Frontal cortex (tissue), 4 donors: ENCODE results near the gene SIDT2. TPM values are rescaled to one million over a fixed set of nuclear protein-coding genes. Genes with fewer than 3 reads are reported as not detected.

Experiments used
- DNase-seq, 2 donors: peaks; one replicate each; pipeline ENCODE4 v3.0.0; 2012; ENCODE audit warnings: low spot score in 2 of 2
- FAIRE-seq: peaks from 2 replicates; lab custom pipeline; 2012; peaks lifted over from hg19 to GRCh38; lab: Jason Lieb, UNC
- total RNA-seq: library from RNA; depleted of rRNA; stranded (reverse); fragments of >200 nt; gene quantifications from one replicate; pipeline ENCODE4 v1.2.3, GENCODE V29; 2014
- donor health status: control.
- donor health status: control.
- donor health status: control.

Gene SIDT2
- total RNA-seq, 1 donor from 2014 or later, result 9.4 TPM

DNA sequence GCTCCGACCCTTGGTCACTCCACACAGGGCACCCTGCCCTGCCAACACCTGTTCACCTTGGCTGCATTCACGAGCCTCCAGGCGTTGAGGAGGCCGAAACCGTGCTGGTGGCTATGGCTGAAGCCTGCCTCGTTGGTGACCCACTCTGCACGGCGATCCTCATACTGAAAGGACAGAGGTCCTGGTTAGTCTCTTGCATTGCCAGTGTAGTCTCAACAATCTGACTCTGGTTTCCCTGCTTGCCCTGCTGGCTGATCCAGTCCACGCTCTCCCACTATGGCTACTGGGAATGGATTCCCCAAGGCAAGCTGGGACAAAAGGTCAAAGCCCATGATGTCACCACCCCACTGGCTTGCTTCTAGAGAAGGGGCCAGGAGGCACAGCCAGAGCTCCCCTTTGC lies 40.5 kb downstream of the SIDT2 start:
- DNase-seq (no peak), FAIRE-seq (no peak)

DNA sequence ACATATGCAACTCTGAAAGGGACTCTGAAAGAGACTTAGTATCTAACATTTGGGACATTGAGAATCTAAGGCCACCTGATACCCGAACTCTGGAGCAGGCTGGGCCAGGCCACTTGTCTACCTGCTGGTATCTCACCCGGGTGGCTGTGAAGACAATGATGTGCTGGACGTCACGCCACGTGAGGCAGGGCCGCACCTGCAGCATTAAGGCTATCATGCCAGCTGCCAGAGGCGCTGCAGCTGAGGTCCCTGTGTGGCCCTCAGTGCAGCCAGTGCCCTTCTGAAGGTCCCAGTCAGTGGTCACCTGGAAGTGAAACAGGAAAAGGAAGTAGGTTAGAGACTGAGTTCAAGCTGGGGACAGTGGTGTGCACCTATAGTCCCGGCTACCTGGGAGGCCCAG lies 40.9 kb downstream of the SIDT2 start:
- no peak for DNase-seq
- no peak for FAIRE-seq

DNA sequence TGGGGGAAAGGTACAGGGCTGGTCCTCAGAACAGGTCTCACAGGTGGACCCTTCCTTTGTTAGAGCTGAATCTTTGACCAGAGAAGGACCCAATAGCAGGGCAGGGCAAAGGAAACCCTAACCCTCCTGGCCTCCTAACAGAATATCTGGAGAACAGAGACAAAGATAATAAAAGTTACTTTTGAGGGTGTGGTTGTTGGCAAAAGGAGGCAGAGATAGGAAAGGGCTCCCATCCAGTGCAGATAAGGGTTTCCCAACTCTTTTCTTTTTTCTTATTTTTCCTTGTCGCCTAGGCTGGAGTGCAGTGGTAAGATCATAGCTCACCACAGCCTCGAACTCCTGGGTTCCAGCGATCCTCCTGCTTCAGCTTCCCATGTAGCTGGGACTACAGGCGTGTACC lies 41.5 kb downstream of the SIDT2 start:
- FAIRE-seq, result no peak
- no peak for DNase-seq

DNA sequence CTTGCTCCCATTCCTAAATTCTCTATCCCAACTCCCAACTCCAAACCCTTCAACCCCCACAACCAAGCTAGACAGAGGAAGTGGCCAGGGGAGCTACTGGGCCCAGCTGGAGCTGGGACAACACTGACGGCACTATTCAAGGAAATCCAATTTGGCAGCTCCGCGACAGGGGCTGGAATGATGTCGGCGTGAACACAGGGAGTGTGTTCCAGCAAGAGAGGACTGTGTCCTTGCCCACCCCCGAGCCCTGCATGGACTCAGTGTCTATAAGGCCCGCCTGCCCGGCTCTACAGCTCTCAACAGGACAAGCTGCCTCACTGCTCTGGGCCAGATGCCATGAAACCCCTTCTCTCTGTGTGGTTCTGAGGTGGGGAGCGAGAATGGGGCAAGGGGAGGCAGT lies 42.0 kb downstream of the SIDT2 start:
- FAIRE-seq (no peak), DNase-seq (no peak)

DNA sequence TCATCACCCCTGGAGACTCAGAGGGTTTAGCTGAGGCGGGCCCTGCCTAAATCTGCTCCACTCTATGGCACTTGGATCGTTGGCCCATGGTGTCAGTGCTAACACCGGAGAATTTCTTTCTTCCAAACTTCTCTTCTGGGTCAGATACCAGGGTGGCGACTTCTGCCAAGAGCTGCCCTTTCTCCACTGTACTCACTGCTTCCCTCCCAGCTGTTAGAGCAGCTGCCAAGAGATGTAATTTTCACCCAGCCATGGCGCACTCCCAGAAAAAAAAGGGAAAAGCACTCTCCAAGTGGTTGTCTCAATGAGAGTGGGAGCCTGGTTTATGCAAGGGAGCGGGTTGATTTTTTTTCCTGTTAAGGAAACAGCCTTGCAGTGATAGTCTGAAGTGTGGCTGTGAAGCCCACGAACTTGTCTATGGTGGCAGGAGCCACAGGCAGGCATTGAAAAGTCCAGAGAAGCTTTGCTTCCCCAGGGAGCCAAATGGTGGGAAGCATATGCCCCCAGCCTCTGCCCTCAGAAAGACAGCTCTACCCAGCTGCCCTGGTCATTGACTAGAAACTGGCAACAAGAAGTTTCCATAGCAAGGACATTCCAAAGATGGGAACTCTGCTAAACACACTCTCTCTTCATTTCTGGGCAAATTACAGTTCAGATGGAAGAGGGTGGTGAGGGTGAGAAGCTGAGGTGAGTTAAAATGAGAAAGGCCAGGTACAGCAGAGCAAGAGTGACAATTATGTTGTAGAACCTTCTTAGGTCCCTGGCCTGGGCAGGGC lies 42.6 kb downstream of the SIDT2 start:
- DNase-seq (no peak), FAIRE-seq (no peak)

DNA sequence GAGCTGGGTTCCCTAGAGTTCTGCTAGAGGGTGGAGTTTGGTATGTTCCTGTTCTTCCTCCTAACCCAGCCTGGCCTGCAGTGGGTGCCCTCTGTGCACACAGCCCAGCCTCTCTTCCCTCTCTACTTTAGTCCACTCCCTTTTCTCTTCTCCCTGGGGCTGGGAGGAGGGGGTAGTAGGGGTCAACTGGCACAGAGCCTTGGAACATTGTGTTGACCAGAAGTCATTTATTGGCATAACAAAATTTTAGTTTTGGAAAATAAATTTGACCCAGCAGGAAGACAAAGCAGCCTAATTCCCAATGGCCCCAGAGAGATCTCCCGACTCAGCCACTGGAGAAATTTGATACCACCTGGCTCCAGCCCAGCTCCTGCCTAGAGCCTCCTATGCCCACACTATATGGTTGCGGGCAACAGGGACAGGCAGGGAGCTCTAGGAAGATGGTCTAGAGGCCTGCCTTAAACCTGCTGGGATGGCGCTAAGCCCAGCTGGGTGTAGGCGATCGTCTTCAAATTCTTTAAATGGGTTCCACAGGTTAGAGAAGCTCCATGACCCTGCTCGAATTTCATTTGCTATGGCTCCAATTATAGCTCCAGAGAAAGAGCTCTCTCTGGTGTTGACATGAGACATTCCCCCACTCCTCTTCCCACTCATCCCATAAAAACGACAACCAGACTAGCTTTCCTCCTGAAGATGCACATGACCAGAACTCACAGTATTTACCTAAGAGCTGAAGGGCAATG lies 43.4 kb downstream of the SIDT2 start:
- FAIRE-seq, result no peak
- DNase-seq, result no peak

DNA sequence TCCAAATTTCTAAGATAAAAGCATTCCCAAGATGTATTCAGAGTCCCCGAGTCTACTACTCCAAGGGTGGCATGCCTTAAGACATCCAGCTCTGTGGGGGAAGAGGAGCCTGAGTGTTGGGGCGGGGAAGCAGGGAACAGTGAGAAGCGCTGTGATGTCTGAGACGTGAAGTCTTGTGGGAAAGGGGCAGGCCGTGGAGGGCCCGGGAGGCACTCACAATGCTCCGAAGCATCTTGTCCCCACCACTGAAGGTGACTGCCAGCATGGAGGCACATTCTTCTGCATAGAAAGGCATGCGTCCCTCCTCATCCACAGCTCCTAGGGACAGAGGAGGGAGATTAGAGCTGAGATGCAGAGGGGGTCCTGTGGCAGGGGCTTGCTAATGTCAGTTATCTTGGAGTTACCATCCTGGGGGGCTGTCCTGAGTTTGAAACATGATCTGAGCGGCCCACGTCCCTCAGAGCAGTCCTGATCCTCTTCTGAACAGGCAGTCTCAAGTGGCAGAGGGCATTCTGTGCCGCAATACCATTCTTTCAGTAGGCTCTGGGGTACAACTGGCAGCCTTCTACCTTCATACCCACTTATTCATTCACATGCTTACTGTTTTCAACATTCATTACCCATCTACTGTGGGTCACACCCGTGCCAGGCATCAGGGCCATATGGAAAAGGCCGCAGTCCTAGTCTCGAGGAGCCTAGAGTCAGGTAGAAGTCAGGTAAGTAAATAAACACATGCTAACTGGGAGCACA lies 44.6 kb downstream of the SIDT2 start:
- no peak for FAIRE-seq
- no peak for DNase-seq

DNA sequence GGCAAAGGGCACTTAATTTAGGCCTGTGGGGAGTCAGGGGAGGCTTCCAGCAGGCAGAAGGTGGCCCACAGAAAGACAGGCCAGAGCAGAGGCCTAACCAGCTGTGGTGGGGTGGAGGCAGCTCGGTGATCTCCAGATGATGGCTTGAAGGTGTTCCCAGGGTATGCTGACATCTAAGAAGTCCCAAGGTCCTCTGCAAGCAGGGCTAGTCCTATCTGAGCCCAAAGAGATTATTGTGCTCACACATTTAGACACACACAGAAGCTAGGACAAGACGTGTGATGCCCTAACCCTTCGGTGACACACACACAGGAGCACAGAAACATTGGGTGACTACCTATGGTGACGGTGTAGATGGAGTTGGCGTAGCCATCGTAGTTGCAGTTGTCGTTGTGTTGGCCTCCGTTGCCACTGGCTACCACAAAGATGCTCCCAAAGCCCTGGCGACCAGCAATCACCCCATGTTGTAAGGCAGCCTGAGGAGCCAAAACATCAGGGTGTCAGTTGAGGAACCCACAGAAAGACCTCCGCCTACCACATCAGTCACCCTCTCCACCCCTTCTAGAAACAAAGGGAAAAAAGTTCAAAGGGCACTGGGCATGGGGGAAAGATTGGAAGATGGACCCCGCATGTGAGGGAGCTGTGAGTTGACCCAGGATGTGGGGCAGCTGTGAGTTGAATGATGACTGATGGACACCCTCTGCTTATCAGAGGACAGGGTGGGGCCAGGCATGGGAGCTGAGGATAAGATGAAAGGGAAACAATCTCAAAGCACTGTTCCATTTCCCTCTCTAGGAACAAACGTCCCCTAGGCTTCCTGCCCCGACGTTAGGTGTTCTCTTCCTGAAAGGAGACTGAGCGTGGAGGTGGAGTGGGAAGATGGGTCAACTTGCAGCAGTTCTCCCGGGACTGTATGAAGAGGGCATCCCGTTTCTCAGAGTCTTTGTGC lies 45.5 kb downstream of the SIDT2 start:
- no peak for DNase-seq
- FAIRE-seq, result no peak

DNA sequence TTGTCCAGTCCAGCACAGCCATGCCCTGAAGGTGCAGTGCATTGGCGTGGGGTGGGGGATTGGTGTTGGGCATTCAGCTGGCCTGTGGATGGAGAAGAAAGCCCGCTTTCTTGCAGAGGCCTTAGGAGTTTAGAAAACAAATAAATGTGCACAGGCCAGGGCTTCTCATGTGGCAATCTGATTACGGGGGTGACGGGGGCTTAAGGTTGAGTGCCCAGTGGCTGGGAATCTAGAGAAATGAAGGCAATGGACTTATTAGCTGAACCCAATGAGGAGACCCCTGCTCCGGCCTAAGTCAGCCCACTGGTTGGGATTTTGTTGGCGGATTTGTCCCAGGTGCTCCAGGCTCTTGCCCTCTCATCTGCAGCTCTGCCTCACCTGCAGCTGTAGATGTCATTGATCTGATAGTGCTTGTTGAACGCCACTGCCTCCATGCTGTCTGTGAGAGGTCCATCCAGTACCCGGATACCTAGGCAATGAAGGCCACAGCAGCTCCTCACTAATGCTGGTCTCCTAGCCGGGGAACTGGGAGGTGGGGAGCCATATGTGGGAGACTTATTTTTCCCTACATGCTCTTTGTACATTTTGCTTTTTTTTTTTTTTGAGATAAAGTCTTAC lies 47.1 kb downstream of the SIDT2 start:
- DNase-seq (no peak), FAIRE-seq (no peak)

DNA sequence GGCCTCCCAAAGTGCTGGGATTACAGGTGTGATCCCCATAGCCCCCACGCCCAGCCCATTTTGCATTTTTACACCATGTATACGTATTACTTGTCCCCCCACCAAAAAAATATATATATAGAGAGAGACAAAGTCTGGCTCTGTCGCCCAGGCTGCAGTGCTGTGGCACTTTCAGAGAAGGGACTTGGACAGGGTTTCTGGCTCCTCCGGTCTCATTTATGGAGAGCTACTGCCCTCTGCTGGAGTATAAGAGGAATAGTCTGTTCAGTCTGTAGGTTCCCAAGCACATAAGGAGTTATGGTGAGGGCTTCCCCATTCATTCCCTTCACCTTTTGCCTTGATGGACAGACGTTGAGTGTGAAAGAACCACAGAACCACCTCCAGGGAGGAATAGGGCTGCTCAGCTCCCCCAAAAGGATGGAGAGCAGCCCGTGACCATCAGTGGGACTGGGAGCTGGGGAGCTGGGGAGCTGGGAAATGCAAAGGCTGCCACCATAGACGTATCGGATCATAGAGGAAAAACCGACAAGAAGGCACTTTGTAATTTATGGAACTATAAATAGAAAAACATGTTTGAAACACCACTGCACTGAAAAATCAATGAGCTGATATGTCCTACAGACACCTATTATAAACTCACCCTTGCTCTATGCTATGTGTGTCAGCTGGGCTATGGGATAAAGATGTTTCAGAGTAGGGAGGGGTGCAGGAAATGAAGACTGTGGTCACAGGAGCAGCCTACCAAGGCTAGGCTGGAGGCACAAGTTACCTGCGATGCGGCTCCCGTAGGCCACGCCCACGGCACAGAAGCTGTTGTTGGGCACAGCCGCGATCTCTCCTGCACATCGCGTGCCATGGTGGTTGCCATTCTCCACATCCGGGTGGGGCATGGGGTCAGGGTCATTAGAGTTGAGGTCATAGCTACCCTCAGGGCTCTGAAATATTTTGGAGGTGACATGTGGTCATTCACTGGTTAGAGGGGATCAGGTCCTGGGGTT lies 48.1 kb downstream of the SIDT2 start:
- DNase-seq (peak; percentile 63 to 78), FAIRE-seq (peak; percentile 57)

DNA sequence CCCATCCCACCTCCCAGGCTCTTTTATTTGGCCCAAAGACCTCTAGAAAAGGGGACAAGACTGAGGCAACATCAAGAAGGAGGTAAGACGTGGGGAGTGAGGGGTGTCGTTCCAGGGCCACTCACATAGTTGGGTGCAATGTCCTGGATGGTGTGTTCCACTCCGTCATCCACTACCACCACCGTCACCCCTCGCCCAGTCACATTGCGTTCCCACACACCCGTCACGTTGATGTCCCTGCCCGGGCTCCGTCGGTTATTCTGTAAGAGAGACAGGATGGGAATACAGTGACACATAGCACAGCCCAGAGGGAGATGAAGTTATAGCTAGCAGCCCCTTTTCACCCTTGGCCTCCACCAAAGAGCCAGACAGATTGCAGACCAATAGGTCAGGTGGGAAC lies 49.5 kb downstream of the SIDT2 start:
- DNase-seq, result no peak
- FAIRE-seq, result no peak

DNA sequence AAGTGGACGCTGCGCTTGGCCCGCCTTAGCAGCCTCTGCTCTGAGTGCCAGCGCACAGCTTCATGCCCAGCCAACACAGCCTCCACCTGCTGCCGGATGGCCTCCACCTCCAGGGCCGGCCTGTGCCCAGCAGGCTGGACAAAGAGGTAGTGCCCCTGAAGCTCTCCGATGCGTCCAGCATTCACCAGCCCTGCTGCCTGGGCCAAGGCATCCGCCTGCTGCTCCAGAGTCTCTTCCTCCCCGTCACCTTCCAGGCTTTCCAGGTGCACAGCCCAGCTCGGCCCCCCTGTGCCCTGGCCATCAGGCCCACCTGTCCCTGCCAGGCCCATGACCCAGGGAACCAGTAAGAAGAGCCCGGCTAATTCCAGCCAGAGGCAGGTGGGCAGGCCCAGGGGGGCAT lies 50.9 kb downstream of the SIDT2 start:
- no peak for FAIRE-seq
- DNase-seq, result no peak

DNA sequence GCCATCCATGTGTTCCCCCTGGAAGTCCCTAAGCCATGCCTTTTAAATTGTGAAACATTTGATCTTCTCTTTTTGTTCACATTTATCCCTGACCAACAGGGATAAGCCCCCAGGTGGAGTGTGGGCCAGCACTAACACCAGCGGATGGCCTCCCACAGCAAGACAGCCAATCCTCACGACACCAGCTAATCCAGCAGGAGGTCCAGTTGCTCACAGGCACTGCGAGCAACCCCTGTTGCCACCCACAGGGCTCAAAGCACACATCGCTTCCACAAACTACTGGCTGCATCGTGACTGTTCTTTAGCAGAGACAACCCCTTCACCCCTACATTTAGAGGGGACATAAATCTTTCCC lies 51.4 kb downstream of the SIDT2 start:
- FAIRE-seq, result no peak
- DNase-seq, result no peak

DNA sequence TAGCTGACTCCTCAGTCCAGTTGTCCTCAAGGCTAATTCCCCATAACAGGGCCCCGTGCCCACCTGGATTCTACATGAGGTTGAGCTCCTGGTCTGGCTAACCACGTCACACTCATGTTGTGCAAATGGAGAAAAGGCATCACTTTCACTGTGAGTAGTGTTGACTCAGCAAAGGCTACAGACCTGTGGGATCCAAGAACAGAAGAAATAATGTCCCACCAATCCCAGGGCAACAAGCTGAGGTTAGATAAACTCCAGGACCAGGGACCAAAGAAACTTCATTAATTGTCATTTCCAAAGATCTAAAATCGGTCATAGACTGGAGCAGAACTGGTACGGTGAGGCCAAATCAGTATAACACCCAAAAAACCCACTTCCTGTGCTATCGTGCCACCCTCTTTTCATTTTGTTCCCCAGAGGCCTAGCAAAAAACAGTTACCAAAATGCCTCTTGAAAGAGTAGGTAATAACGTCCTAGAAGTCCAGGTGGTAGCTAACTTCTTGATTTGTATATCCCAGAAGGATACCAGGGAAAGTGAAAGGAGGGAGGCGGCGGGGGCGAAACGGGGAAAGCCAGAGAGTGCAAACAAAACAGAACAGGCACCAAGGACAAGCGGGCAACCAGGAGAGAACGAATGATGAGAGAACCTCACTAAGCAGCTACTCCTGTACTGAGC lies 51.9 kb downstream of the SIDT2 start:
- DNase-seq, result no peak
- no peak for FAIRE-seq

DNA sequence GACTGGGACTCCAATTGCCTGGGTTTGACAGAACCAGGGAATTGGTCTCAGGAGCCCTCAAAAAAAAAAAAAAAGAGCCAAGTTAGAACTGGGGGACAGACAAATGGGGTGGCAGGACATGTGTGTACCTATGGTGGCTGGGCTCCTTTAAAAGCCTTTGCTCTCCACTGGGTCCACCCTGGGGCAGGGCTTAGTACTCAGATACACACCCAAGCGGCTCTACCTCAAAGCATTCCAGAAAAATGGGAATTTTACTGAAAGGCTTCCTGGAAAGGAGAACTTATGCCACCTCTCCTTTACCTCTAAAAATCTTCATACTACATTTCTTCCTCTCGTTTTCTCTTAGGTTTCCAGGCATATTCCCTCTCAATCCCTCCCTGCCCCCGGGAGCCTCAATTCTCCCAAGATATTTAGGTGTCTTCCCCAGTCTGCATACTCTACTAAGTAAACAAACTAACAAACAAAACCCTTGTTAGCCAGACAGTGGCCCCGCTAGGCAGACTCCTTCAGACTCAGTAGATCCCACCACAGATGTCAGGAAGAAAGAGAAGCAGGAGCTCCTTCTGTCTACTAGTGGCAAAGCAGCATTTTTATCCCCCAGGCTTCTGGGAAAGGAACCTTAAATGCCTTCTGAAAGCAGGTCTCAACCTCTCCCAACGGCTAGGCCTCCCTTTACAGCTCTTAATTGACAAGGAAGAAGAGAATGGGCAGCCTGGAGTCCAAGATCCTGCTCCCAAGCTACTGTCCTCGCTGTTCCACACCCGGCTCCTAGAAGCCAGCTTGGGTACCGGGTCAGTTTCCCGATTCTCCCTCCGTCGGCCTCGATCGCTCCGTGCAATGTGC lies 52.7 kb downstream of the SIDT2 start:
- DNase-seq, result no peak

DNA sequence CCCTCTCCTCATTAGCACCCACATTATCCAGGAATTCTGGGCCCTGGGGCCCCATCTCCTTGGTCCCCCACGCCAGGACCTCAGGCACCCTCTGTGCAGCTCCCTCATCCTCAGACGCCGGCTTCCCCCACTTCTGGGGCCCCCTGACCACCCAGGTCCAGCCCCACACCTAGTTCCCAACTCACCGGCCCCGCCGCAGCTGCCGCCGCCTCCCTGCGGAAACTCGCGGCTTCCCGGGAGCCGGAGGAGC lies 53.2 kb downstream of the SIDT2 start, which contains the start of gene PCSK7:
TSS of gene PCSK7 (minus strand) at position 232 of the 250 bp plus-strand sequence. CDS start 2,229 bp downstream, outside the sequence.
- DNase-seq (no peak), FAIRE-seq (no peak)

More for the DNA sequence above, 52.7 kb downstream of the SIDT2 start:
- no peak for FAIRE-seq
